Activated CD8-positive, alpha-beta memory T cell treated with anti-CD3 and anti-CD28 coated beads, Interleukin-2, amount 50 U/mL, for 48 hours (primary cell): ENCODE data around the gene NOC4L.
A peak's percentile ranks its signal among the peaks of the same experiment; 100 is the strongest.
"Not testable (repeated sequence)": the region's sequence is repeated elsewhere in the genome, so short reads cannot be mapped to it uniquely, and the experiment has no call there.

Experiments used
- DNase-seq: peaks from one replicate; pipeline ENCODE4 v3.0.0-alpha.2; 2020

The NOC4L gene

GRCh38 chr12:132124766-132125425 lies 19.4 kb upstream of the NOC4L start:
- peak; percentile 45 for DNase-seq

- peak; percentile 35 for DNase-seq
Measured at GRCh38 chr12:132125736-132126135, 18.5 kb upstream of the NOC4L start.

GRCh38 chr12:132127041-132127440 lies 17.2 kb upstream of the NOC4L start:
- peak; percentile 33 for DNase-seq

GRCh38 chr12:132129007-132129406 lies 15.2 kb upstream of the NOC4L start:
- peak; percentile 28 for DNase-seq

- peak; percentile 40 for DNase-seq
Measured at GRCh38 chr12:132130690-132131089, 13.6 kb upstream of the NOC4L start.

- peak; percentile 29 for DNase-seq
Measured at GRCh38 chr12:132131229-132131628, 13.0 kb upstream of the NOC4L start.

- no peak for DNase-seq
Measured at GRCh38 chr12:132131952-132132351, 12.3 kb upstream of the NOC4L start.

GRCh38 chr12:132132609-132133430 lies 11.4 kb upstream of the NOC4L start:
- no peak for DNase-seq

GRCh38 chr12:132133952-132134652 lies 10.2 kb upstream of the NOC4L start:
- no peak for DNase-seq

GRCh38 chr12:132134653-132135183 lies 9.5 kb upstream of the NOC4L start:
- not testable (repeated sequence) for DNase-seq

- DNase-seq: not testable (repeated sequence)
Measured at GRCh38 chr12:132136226-132136625, 8.0 kb upstream of the NOC4L start.

- peak; percentile 50 for DNase-seq
Measured at GRCh38 chr12:132137483-132138125, 6.7 kb upstream of the NOC4L start.

GRCh38 chr12:132138941-132139871 lies 5.1 kb upstream of the NOC4L start:
- peak; percentile 46 for DNase-seq

- no peak for DNase-seq
Measured at GRCh38 chr12:132139912-132140311, 4.3 kb upstream of the NOC4L start.

- DNase-seq: peak; percentile 50
Measured at GRCh38 chr12:132140501-132140900, 3.8 kb upstream of the NOC4L start.

- peak; percentile 51 for DNase-seq
Measured at GRCh38 chr12:132140918-132141841, 3.1 kb upstream of the NOC4L start.

- peak; percentile 52 for DNase-seq
Measured at GRCh38 chr12:132141976-132142678, 2.1 kb upstream of the NOC4L start.

GRCh38 chr12:132142679-132143335 lies 1.4 kb upstream of the NOC4L start:
- DNase-seq: no peak
